NCI-H2107 (cell line): ENCODE measurements around the gene NEUROD6.

ENCODE experiments used
- DNase-seq: peaks from one replicate; lab custom pipeline; 2025; lab: John Stamatoyannopoulos, UW

The NEUROD6 gene

DNA sequence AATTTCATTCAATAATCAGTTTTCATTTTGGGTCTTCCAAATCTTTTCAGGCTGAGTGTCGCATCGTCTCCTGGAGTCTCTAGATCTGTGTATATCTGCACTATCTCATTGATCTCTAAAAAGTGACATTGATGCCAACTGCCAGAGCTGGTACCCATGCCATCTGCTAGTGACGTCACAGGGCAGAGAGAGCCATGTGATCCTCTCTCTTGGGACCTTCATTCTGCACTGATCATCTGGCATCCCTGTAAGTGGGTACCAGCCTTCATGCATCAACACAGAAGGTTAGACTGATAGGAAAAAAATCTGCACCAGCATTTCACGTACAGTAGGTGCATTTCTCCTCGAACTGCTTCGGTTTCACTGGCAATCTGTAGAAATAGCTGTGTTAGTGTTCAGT, at the start of gene NEUROD6:
Gene NEUROD6 (minus strand): TSS at position 124 of the 400 bp plus-strand sequence. CDS start 1,458 bp downstream, outside the sequence.
- no peak for DNase-seq

DNA sequence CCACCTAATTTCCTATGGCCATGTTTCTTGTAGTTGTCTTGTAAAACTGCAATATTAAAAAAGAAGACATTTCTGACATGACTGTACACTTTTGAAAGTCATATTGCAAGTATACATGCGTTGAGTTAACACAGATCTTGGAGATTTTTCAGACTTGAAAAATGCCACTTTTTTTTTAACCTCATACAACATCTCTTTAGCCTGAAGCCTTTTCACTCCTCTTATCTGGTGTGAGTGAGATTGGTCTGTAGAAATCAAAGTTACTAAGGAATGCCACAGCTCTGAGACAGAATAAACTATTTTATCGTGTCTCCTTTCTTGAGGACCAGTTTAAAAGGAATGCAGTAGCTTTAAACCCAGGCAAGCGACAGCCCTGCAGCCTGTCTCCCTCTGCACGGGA, 43.9 kb upstream of the NEUROD6 start:
- DNase-seq = no peak

GRCh38 chr7:31382722-31383121, 42.2 kb upstream of the NEUROD6 start:
- no peak for DNase-seq

GRCh38 chr7:31373337-31374289, 33.1 kb upstream of the NEUROD6 start:
- DNase-seq = no peak

DNA sequence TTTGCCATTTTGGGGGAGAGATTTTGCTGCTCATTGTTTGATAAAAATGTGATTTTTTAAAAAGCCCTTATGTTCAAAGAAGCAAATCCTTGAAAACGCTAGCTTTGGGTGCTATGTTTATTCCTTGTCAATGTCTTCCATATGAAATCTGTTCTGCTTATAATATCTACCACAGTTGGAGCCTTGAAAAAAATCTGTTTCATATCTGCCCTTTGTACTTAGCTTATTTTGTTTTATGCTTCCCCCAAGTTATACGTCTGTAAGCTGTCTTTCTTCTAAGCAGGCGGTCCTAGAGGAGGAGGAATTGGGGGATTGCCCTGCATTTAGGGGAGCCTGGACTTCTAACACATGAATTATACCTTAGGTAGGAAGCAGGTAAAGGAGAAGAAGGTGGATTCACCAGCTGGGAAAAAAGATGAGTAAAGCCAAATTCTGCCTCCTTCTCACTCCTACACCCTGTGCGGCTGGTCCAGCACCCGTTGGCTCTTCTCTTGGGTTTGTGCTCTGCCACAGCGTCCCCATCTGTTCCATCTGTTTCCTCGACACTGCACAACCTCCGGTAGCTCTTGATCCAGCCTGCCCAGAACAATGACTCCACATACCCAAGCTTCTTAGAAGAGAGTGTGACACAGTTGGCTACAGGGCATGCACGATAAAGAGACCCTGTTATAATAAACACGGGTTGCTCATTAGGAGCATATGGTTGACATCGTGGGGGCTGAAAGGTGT, 31.9 kb upstream of the NEUROD6 start:
- DNase-seq = no peak

DNA sequence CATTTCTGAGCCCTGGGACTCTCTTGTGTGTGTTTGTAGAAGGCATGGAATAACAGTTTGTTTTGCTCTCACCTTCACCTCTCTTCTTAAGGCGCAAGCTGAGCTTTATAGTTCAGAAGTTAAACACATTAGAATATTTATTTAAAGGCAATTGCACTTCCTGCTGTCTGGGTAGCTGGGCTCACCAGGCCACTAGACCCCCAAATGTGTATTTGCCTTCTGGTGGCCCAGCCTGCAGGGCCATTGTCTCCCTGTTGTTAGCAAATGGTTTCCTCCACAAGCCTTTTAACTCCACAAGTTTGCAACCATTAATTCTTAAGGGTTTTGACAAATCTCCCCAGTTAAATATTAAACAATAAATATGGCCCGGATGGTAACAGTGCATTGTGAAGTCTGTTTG, 31.1 kb upstream of the NEUROD6 start:
- DNase-seq = no peak

- no peak for DNase-seq
These were observed 30.1 kb upstream of the NEUROD6 start for GRCh38 chr7:31370609-31371008.

- no peak for DNase-seq
These were observed 28.1 kb upstream of the NEUROD6 start for GRCh38 chr7:31368620-31369019.

GRCh38 chr7:31363496-31363895, 23.0 kb upstream of the NEUROD6 start:
- no peak for DNase-seq

- no peak for DNase-seq
These were observed 22.5 kb upstream of the NEUROD6 start for GRCh38 chr7:31363051-31363450.

GRCh38 chr7:31362401-31362800, 21.9 kb upstream of the NEUROD6 start:
- no peak for DNase-seq

GRCh38 chr7:31358467-31358866, 17.9 kb upstream of the NEUROD6 start:
- no peak for DNase-seq

DNA sequence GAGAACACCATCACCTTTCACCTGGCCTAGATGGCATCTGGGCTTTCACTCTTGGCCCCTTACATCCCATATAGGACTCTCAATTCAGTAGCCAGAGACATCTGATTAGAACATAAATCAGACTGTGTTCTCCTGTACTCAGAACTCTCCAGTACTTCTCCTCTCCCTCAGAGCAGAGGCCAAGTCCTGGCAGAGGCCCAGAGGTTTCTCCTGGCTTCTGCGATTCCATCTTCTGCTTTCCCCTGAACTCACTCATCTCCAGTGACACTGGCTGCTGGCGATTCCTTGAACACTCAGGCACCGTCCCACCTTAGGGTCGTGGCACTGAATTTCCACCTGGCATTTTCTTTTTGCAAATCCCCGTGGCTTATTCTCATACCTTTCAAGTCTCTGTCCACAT, 4.9 kb upstream of the NEUROD6 start:
- no peak for DNase-seq

- no peak for DNase-seq
These were observed 3.2 kb upstream of the NEUROD6 start for GRCh38 chr7:31343516-31344305.

GRCh38 chr7:31341141-31341540, 615 bp upstream of the NEUROD6 start:
- DNase-seq = no peak

DNA sequence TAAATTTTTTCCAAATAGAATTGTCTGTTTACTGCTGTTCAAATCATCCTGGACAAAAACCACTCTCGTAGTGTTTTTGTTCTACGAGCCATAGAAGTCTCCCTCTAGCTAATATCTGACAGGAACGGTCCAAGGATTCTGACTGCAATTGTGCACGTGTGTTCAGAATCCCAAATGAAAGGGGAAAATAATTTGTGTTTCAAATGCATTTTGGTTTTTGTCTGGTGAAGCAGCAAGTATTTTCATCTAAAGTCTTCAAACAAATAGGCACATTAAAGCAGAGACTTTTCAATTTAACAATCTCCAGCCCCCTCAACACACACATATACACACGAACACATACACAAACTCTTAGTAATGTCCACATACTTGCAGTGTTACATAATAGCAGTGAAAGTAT, 475 bp downstream of the NEUROD6 start:
- DNase-seq = no peak

- no peak for DNase-seq
These were observed 1.8 kb downstream of the NEUROD6 start for GRCh38 chr7:31338706-31339105.

DNA sequence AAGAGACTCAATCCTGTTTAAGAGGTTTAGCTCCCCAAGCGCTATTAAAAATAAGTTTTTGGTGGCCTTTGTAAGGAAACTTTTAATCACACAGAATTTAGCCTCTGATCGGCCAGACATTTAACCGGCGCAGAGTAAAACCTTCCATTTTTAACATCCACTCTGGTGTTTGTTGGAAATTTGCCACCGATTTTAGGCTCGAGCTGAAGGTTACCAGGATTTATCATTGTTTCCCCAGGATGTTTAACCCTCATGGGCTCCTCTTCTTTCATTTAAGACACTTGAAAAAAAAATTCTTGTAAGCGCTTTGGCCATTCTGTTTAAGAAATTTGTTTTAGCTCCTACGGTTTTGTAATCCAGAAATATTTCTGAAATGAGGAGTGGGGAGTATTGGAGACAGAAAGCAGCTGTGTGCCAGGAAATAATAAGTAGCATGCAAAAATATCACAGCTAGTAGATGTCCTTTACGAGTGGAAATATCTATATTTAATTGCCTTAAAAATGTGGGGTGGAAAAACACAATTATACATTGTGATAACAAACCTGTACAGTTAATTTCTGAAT, 3.4 kb downstream of the NEUROD6 start:
- no peak for DNase-seq

GRCh38 chr7:31336202-31337001, 4.1 kb downstream of the NEUROD6 start:
- no peak for DNase-seq

DNA sequence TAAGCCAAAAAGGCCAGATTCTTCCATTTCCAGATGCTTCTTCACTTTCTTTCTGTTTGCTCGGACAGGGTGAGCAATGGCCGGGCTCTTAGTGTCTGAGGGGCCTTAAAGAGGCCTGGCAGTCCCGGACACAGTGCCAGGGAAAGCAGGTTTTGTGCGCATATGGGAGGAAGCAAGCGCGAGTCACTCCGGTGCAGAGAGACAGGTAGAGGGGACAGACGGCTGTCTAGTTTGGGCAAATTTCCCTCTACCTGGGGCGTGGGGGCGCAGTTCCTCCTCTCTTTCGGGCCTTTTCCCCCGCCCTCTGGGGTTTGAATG, 4.7 kb downstream of the NEUROD6 start:
- DNase-seq = no peak

DNA sequence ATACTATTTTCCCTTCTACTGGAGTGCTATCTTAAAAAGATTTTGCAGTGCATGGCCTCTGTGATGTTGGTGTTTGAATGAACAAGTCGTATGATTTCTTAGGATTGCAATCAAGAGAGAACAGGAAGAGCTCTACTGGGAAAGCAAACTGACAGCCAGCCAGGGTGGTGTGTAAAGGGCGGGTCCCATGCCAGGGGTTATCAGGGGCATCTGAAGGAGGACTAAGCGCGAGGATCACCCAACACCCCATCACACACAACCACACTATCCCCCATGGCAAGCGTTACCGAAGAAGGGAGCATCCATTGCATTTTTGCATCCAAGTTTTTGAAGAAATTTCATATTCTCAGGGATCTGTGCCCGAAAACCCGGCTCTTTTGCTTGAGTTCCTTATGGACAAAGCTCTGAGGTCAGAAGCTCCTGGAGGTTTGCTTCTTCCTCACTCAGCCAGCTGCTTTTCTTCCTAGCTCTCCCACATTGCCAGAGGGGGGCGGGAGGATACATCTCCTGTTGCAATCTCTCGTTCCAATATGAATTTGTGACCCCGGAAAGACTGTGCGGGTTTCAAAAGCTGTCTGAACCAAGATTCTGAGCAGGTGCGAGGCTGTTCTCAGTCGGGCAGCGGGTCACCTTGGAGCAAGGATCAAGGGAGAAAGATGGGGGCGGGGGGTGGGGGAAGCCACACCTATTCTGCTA, 5.2 kb downstream of the NEUROD6 start:
- DNase-seq = no peak
